ENCODE data around the gene AFG3L2. TPM values are rescaled to one million over a fixed set of nuclear protein-coding genes. Genes with fewer than 3 reads are reported as not detected.

The AFG3L2 gene

Small RNAs within 50 kb of the gene (small RNA-seq; reads per million reads assigned to genes)
- gene RNU6-170P (ENCODE audit: low read depth) (not detected), gene RNU7-129P (ENCODE audit: low read depth) (not detected)

Data from mesenchymal stem cell (in vitro differentiated cells and primary cell).